Gastroesophageal sphincter (tissue), 4 donors: ENCODE measurements around the gene TAB3. TPM values are rescaled to one million over a fixed set of nuclear protein-coding genes. Genes with fewer than 3 reads are reported as not detected.

ENCODE experiments used
- ATAC-seq: fragments of 150-250 bp; one replicate; pipeline ENCODE4 v1.9.1; 2016; ENCODE audit warnings: mild to moderate bottlenecking, moderate library complexity
- H3K27ac ChIP-seq, 4 donors: fragments of 200-600 bp; sonication (generic) in 3 of 4; 1 replicate in 3 of 4; 2 replicates in 1 of 4; pipeline ENCODE4 v1.5.1; 2016 to 2019
- H3K27me3 ChIP-seq: fragments of 200-600 bp; sonication (generic); one replicate; pipeline ENCODE4 v1.5.1; 2019
- H3K36me3 ChIP-seq, 2 donors: fragments of 200-600 bp; sonication (generic); one replicate each; pipeline ENCODE4 v1.5.1; 2019; ENCODE audit warnings: control low read depth in 1 of 2
- H3K4me1 ChIP-seq, 3 donors: fragments of 200-600 bp; sonication (generic); 1 replicate in 2 of 3; 2 replicates in 1 of 3; pipeline ENCODE4 v1.5.1; 2016 to 2019; ENCODE audit warnings: control low read depth in 2 of 3
- H3K4me3 ChIP-seq, 2 donors: fragments of 200-600 bp; sonication (generic); one replicate each; pipeline ENCODE4 v1.5.1; 2019; ENCODE audit warnings: mild to moderate bottlenecking in 1 of 2, moderate library complexity in 1 of 2
- H3K9me3 ChIP-seq, 3 donors: fragments of 200-600 bp; sonication (generic); one replicate each; pipeline ENCODE4 v1.5.1; 2017 to 2019; ENCODE audit warnings: control low read depth in 2 of 3
- EP300 ChIP-seq: sonication (generic); formaldehyde crosslinking; IDR thresholded peaks from one replicate; pipeline ENCODE4 v1.6.1; 2017; ENCODE audit warnings: antibody characterized with exemption, mild to moderate bottlenecking
- POLR2A ChIP-seq, 2 donors: fragments of 450-650 bp; IDR thresholded peaks; one replicate each; pipeline ENCODE4 v1.6.1; 2017; ENCODE audit warnings: antibody characterized with exemption in 2 of 2, mild to moderate bottlenecking in 2 of 2, moderate library complexity in 1 of 2
- POLR2AphosphoS5 ChIP-seq: sonication (generic); formaldehyde crosslinking; IDR thresholded peaks from one replicate; pipeline ENCODE4 v1.6.1; 2017; ENCODE audit warnings: antibody characterized with exemption
- WGBS, 2 donors: methylation state at CpG; one replicate each; pipeline ENCODE4 v1.1.5; 2018; ENCODE audit warnings: low coverage in 1 of 2; 5-methylcytosine and 5-hydroxymethylcytosine counted together
- total RNA-seq, 4 donors: library from RNA; depleted of rRNA; stranded (reverse); fragments of >200 nt; gene quantifications; one replicate each; pipeline ENCODE4 v1.1.0, GENCODE V29; 2016
- TF ChIP-seq, protein P1 (sequence below), 4 experiments: fragments of 200-600 bp in 2 of 4; fragments of 450-650 bp in 2 of 4; sonication (generic) in 1 of 4; IDR thresholded peaks; one replicate each; pipeline ENCODE4 v1.5.1; 2017 to 2019; ENCODE audit warnings: antibody characterized with exemption in 4 of 4, mild to moderate bottlenecking in 2 of 4, moderate library complexity in 2 of 4

The TAB3 gene
- total RNA-seq, 4 donors from 2014 or later, result 16.8 to 26.0 (median 18.7) TPM

DNA sequence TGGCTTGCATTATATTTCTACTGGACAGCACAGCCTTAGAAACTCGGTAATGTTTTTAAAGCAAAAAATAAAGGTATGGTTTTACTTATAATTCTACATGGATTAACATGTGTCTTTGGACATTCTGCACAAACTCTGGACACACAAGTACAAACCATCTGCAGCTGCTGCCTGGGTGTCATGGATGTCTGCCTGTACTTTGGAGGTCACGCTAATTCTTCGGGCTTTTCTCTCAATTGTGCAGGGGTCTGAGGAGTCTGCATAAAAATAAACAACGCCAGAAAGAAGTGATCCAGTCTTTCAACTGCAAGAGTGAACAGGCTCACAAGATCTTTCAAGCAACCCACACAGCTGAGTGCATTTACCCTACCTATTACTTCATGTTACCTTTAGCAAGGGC, 55.2 kb downstream of the TAB3 start:
- peaks cover 0 to 55% of the 10 kb centered on the region in 2 donors for H3K36me3 ChIP-seq
- no peaks in the 10 kb centered on the region for H3K9me3 ChIP-seq
- no peak overlapping the region for H3K27ac ChIP-seq
- 80 to 89% methylated on average over 1 to 3 of the region's 4 CpGs for WGBS, 2 donors
- TF ChIP-seq POLR2A (IDR thresholded peaks at IDR 0.05), result no peak
- TF ChIP-seq EP300, result no peak
- TF ChIP-seq POLR2AphosphoS5, result no peak
- TF ChIP-seq, protein P1, sequence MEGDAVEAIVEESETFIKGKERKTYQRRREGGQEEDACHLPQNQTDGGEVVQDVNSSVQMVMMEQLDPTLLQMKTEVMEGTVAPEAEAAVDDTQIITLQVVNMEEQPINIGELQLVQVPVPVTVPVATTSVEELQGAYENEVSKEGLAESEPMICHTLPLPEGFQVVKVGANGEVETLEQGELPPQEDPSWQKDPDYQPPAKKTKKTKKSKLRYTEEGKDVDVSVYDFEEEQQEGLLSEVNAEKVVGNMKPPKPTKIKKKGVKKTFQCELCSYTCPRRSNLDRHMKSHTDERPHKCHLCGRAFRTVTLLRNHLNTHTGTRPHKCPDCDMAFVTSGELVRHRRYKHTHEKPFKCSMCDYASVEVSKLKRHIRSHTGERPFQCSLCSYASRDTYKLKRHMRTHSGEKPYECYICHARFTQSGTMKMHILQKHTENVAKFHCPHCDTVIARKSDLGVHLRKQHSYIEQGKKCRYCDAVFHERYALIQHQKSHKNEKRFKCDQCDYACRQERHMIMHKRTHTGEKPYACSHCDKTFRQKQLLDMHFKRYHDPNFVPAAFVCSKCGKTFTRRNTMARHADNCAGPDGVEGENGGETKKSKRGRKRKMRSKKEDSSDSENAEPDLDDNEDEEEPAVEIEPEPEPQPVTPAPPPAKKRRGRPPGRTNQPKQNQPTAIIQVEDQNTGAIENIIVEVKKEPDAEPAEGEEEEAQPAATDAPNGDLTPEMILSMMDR (IDR thresholded peaks at IDR 0.05), result no peak
- H3K27me3 ChIP-seq, result no peaks in the 10 kb centered on the region
- H3K4me1 ChIP-seq, result no peaks in the 10 kb centered on the region
- ATAC-seq, result no peak
- H3K4me3 ChIP-seq, result no peak overlapping the region

- Histone ChIP-seq H3K4me1 (no peaks in the 10 kb centered on the region), H3K27ac (no peak overlapping the region), H3K36me3 (peaks cover 0 to 33% of the 10 kb centered on the region in 2 donors), H3K9me3 (no peaks in the 10 kb centered on the region), H3K27me3 (no peaks in the 10 kb centered on the region), H3K4me3 (no peak overlapping the region)
- 90 to 93% methylated on average over 2 to 3 of the region's 10 CpGs for WGBS, 2 donors
- no peak for TF ChIP-seq EP300
- TF ChIP-seq, protein P1 (IDR thresholded peaks at IDR 0.05), result no peak
- TF ChIP-seq POLR2AphosphoS5, result no peak
- no peak for TF ChIP-seq POLR2A (IDR thresholded peaks at IDR 0.05)
- no peak for ATAC-seq
Observed at GRCh38 chrX:30831082-30831481, 58.0 kb downstream of the TAB3 start.

DNA sequence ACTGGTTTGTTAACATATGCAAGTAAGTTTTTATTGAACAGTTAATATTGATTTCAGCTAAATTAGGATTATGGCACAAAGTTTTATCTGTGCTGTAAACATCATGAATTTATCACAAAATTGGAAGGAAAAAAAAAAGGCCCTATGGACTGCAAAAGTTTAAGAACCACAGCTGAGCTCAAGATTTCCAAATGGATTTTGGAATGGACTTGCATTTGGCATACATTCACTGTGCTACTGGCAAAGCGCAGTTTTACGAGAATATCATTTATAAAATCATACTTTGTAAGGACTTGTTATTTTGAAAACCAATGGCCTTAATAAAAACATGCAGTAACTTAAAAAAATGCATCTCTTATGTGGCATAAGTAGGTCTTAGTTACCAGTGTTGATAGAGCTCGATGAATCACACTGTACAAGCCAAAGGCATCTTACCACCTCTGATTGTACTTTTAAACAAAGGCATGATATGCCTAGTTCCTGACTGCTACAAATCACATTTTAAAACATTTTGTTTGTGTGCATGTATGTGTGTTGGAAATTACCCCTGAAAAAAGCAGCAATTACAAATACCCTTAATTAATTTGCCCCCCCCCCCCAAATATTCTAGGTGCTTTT, 58.6 kb downstream of the TAB3 start:
- TF ChIP-seq EP300, result no peak
- Histone ChIP-seq H3K4me3 (no peak overlapping the region), H3K9me3 (no peaks in the 10 kb centered on the region), H3K36me3 (peaks cover 0 to 33% of the 10 kb centered on the region in 2 donors), H3K27me3 (no peaks in the 10 kb centered on the region), H3K27ac (no peak overlapping the region), H3K4me1 (no peaks in the 10 kb centered on the region)
- 77 to 100% methylated on average over 1 to 3 of the region's 3 CpGs for WGBS, 2 donors
- ATAC-seq, result no peak

GRCh38 chrX:30824275-30824674, 64.8 kb downstream of the TAB3 start:
- H3K36me3 ChIP-seq, result no peaks in the 10 kb centered on the region
- TF ChIP-seq POLR2AphosphoS5, result no peak
- TF ChIP-seq, protein P1 (IDR thresholded peaks at IDR 0.05), result no peak
- no peak for TF ChIP-seq POLR2A (IDR thresholded peaks at IDR 0.05)
- TF ChIP-seq EP300, result no peak
- ATAC-seq, result no peak
- WGBS, 2 donors, result 75 to 100% methylated on average over 1 of the region's 3 CpGs
- H3K4me1 ChIP-seq, result no peaks in the 10 kb centered on the region
- no peaks in the 10 kb centered on the region for H3K27me3 ChIP-seq
- H3K27ac ChIP-seq, result no peak overlapping the region
- H3K4me3 ChIP-seq, result no peak overlapping the region
- H3K9me3 ChIP-seq, result no peaks in the 10 kb centered on the region

GRCh38 chrX:30822764-30823163, 66.3 kb downstream of the TAB3 start:
- no peak for ATAC-seq
- WGBS, 2 donors, result 33 to 69% methylated on average over 1 to 2 of the region's 2 CpGs
- no peak overlapping the region for H3K4me3 ChIP-seq
- no peaks in the 10 kb centered on the region for H3K4me1 ChIP-seq
- no peaks in the 10 kb centered on the region for H3K9me3 ChIP-seq
- H3K27me3 ChIP-seq, result no peaks in the 10 kb centered on the region
- no peaks in the 10 kb centered on the region for H3K36me3 ChIP-seq
- H3K27ac ChIP-seq, result no peak overlapping the region
- TF ChIP-seq POLR2A (IDR thresholded peaks at IDR 0.05), result no peak
- TF ChIP-seq POLR2AphosphoS5, result no peak
- TF ChIP-seq EP300, result no peak
- TF ChIP-seq, protein P1 (IDR thresholded peaks at IDR 0.05), result no peak
